GM18520 (cell line): ENCODE measurements around the gene ING5.
A peak's percentile ranks its signal among the peaks of the same experiment; 100 is the strongest.
"Not testable (repeated sequence)": the region's sequence is repeated elsewhere in the genome, so short reads cannot be mapped to it uniquely, and the experiment has no call there.

Experiments used
- ATAC-seq: cut with Tn5 transposase; IDR thresholded peaks from one replicate; pipeline ENCODE4 v1.9.1; 2021; ENCODE audit not compliant: unreplicated experiment

Gene ING5

GRCh38 chr2:241755777-241756176 is 53.9 kb downstream of the ING5 start:
- ATAC-seq = no peak

- no peak for ATAC-seq
Observed at GRCh38 chr2:241759067-241759807, 57.4 kb downstream of the ING5 start.

- ATAC-seq = not testable (repeated sequence)
Observed at GRCh38 chr2:241759893-241760292, 58.1 kb downstream of the ING5 start.

GRCh38 chr2:241760301-241760771 is 58.5 kb downstream of the ING5 start:
- ATAC-seq = no peak

- no peak for ATAC-seq
Observed at GRCh38 chr2:241762321-241762932, 60.6 kb downstream of the ING5 start.

GRCh38 chr2:241762933-241763369 is 61.1 kb downstream of the ING5 start:
- ATAC-seq = peak; percentile 82

GRCh38 chr2:241763551-241764274 is 61.9 kb downstream of the ING5 start:
- ATAC-seq = no peak

- ATAC-seq = no peak
Observed at GRCh38 chr2:241764275-241765241, 62.7 kb downstream of the ING5 start.

GRCh38 chr2:241767464-241768250 is 65.8 kb downstream of the ING5 start:
- ATAC-seq = no peak

- ATAC-seq = no peak
Observed at GRCh38 chr2:241768251-241768711, 66.4 kb downstream of the ING5 start.

GRCh38 chr2:241768850-241769249 is 67.0 kb downstream of the ING5 start:
- ATAC-seq = no peak

- no peak for ATAC-seq
Observed at GRCh38 chr2:241769819-241770184, 68.0 kb downstream of the ING5 start.

GRCh38 chr2:241770185-241770935 is 68.5 kb downstream of the ING5 start:
- ATAC-seq = no peak

- no peak for ATAC-seq
Observed at GRCh38 chr2:241770936-241771285, 69.1 kb downstream of the ING5 start.

- ATAC-seq = no peak
Observed at GRCh38 chr2:241771286-241772062, 69.6 kb downstream of the ING5 start.

GRCh38 chr2:241772063-241772499 is 70.2 kb downstream of the ING5 start:
- ATAC-seq = no peak

GRCh38 chr2:241773511-241774418 is 71.9 kb downstream of the ING5 start:
- ATAC-seq = no peak
